ENCODE results near the gene RAPGEF3.
A peak's percentile ranks its signal among the peaks of the same experiment; 100 is the strongest.

Gene RAPGEF3

GRCh38 chr12:47730341-47730744, 28.3 kb downstream of the RAPGEF3 start:
- TF ChIP-seq POLR2A (IDR thresholded peaks at IDR 0.05; ENCODE audit: low read length) (no peak), GATA1 (IDR thresholded peaks at IDR 0.05; ENCODE audit: low read depth, low read length) (no peak)
- DNase-seq: no peak

- no peak for DNase-seq
- TF ChIP-seq POLR2A (IDR thresholded peaks at IDR 0.05; ENCODE audit: low read length) (no peak), GATA1 (IDR thresholded peaks at IDR 0.05; ENCODE audit: low read depth, low read length) (no peak)
Measured at GRCh38 chr12:47729233-47729632, 29.4 kb downstream of the RAPGEF3 start.

GRCh38 chr12:47725893-47726292, 32.8 kb downstream of the RAPGEF3 start:
- no peak for DNase-seq
- TF ChIP-seq POLR2A (IDR thresholded peaks at IDR 0.05; ENCODE audit: low read length) (no peak), GATA1 (IDR thresholded peaks at IDR 0.05; ENCODE audit: low read depth, low read length) (no peak)

- no peak for DNase-seq
- TF ChIP-seq POLR2A (IDR thresholded peaks at IDR 0.05; ENCODE audit: low read length) (no peak), GATA1 (IDR thresholded peaks at IDR 0.05; ENCODE audit: low read depth, low read length) (no peak)
Measured at GRCh38 chr12:47725091-47725772, 33.4 kb downstream of the RAPGEF3 start, which contains the start of gene ENDOU. ENDOU (minus strand) TSS chr12:47725490; CDS start chr12:47725413, 77 bp downstream.

GRCh38 chr12:47722941-47723631, 35.6 kb downstream of the RAPGEF3 start:
- DNase-seq: no peak
- TF ChIP-seq GATA1 (IDR thresholded peaks at IDR 0.05; ENCODE audit: low read depth, low read length): no peak
- TF ChIP-seq POLR2A (IDR thresholded peaks at IDR 0.05; ENCODE audit: low read length): no peak

GRCh38 chr12:47722136-47722834, 36.4 kb downstream of the RAPGEF3 start:
- TF ChIP-seq POLR2A (IDR thresholded peaks at IDR 0.05; ENCODE audit: low read length) (no peak), GATA1 (IDR thresholded peaks at IDR 0.05; ENCODE audit: low read depth, low read length) (no peak)
- DNase-seq: no peak

GRCh38 chr12:47721431-47721973, 37.2 kb downstream of the RAPGEF3 start:
- DNase-seq: no peak
- no peak for TF ChIP-seq POLR2A (IDR thresholded peaks at IDR 0.05; ENCODE audit: low read length)
- no peak for TF ChIP-seq GATA1 (IDR thresholded peaks at IDR 0.05; ENCODE audit: low read depth, low read length)

GRCh38 chr12:47718531-47718930, 40.1 kb downstream of the RAPGEF3 start:
- DNase-seq: no peak

GRCh38 chr12:47717443-47718193, 41.1 kb downstream of the RAPGEF3 start:
- DNase-seq: peak; percentile 78 to 80
- TF ChIP-seq GATA1 (IDR thresholded peaks at IDR 0.05; ENCODE audit: low read depth, low read length) (no peak), POLR2A (IDR thresholded peaks at IDR 0.05; ENCODE audit: low read length) (no peak)

More at GRCh38 chr12:47718531-47718930, 40.1 kb downstream of the RAPGEF3 start:
- no peak for TF ChIP-seq GATA1 (IDR thresholded peaks at IDR 0.05; ENCODE audit: low read depth, low read length)
- TF ChIP-seq POLR2A (IDR thresholded peaks at IDR 0.05; ENCODE audit: low read length): no peak

GRCh38 chr12:47717046-47717442, 41.6 kb downstream of the RAPGEF3 start:
- no peak for TF ChIP-seq POLR2A (IDR thresholded peaks at IDR 0.05; ENCODE audit: low read length)
- no peak for TF ChIP-seq GATA1 (IDR thresholded peaks at IDR 0.05; ENCODE audit: low read depth, low read length)
- DNase-seq: no peak

- no peak for DNase-seq
- no peak for TF ChIP-seq POLR2A (IDR thresholded peaks at IDR 0.05; ENCODE audit: low read length)
- no peak for TF ChIP-seq GATA1 (IDR thresholded peaks at IDR 0.05; ENCODE audit: low read depth, low read length)
Measured at GRCh38 chr12:47715877-47716548, 42.7 kb downstream of the RAPGEF3 start.

GRCh38 chr12:47715393-47715876, 43.2 kb downstream of the RAPGEF3 start:
- TF ChIP-seq POLR2A (IDR thresholded peaks at IDR 0.05; ENCODE audit: low read length) (no peak), GATA1 (IDR thresholded peaks at IDR 0.05; ENCODE audit: low read depth, low read length) (no peak)
- peak; percentile 85 to 92 for DNase-seq

Data from erythroblast (primary cell).